ENCODE data around the gene C10orf71. TPM values are rescaled to one million over a fixed set of nuclear protein-coding genes. Genes with fewer than 3 reads are reported as not detected.

C10orf71 gene
- total and polyA plus RNA-seq, 2 of the 8 experiments (the other 6 are each of a cell fraction or from before 2014, with no cell fraction given), result not detected

DNA sequence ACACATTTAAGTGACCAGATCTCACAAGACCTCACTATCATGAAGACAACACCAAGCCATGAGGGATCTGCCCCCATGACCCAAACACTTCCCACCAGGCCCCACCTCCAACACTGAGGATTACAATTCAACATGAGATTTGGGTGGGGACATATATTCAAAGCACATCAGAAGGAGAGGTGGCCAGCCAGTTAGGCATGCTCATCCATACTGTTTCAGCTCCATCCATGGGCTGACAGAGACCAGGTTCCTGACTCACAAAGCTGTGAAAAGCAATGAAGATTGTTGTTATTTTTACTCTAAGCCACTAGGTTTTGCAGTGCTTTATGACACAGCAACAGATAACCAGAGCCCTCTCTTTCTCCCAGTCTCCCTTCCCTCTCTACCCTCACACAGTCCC is 36.0 kb downstream of the C10orf71 start:
- Histone ChIP-seq H4K20me1 (replicated peaks in 1 of 2; ENCODE audit: control insufficient read depth in 1 of 2, insufficient read depth in 2 of 2, low read length in 2 of 2) (no peaks in the 10 kb centered on the region), H3K79me1 (ENCODE audit: low read depth, low read length) (no peaks in the 10 kb centered on the region), H3K27ac (ENCODE audit: low read depth, low read length) (no peak overlapping the region), H3K27me3 (replicated peaks in 1 of 4; ENCODE audit: control insufficient read depth in 3 of 4, extremely low read depth in 1 of 4, insufficient read depth in 3 of 4, low read length in 3 of 4) (no peaks in the 10 kb centered on the region), H2AFZ (ENCODE audit: low read length) (no peak overlapping the region), H3K23me2 (ENCODE audit: low read depth, low read length) (no peaks in the 10 kb centered on the region), H4K5ac (ENCODE audit: insufficient read length, low read depth, low read length) (no peak overlapping the region), H2BK5ac (ENCODE audit: low read depth, low read length) (no peak overlapping the region), H3K56ac (replicated peaks; ENCODE audit: insufficient read length, low read depth, low read length) (no peak overlapping the region), H2BK120ac (replicated peaks; ENCODE audit: low read depth, low read length) (no peak overlapping the region), H3K4me1 (replicated peaks in 1 of 4; ENCODE audit: control insufficient read depth in 3 of 4, insufficient read depth in 4 of 4, low read length in 3 of 4) (no peaks in the 10 kb centered on the region; a peak in 1 of 7 replicates), H3K36me3 (ENCODE audit: control insufficient read depth in 2 of 4, insufficient read depth in 4 of 4, low read length in 3 of 4) (no peaks in the 10 kb centered on the region), H3K4me3 (ENCODE audit: extremely low read depth in 1 of 4, insufficient read depth in 2 of 4, low read depth in 3 of 4, low read length in 4 of 4) (no peak overlapping the region), H3K4ac (replicated peaks; ENCODE audit: insufficient read length, low read depth, low read length) (no peak overlapping the region), H3K23ac (ENCODE audit: insufficient read length) (no peak overlapping the region), H2BK12ac (ENCODE audit: low read depth, low read length) (no peak overlapping the region), H3K14ac (ENCODE audit: insufficient read length) (no peak overlapping the region), H2AK5ac (ENCODE audit: low read depth, low read length) (no peak overlapping the region), H4K8ac (ENCODE audit: extremely low read depth, insufficient read depth, low read length) (no peak overlapping the region), H2BK20ac (ENCODE audit: low read length) (no peak overlapping the region), H3K4me2 (ENCODE audit: insufficient read depth in 1 of 2, low read depth in 2 of 2, low read length in 2 of 2) (no peak overlapping the region), H3K9me3 (ENCODE audit: insufficient read depth in 2 of 2, low read depth in 1 of 2, low read length in 1 of 2) (no peaks in the 10 kb centered on the region), H4K91ac (replicated peaks; ENCODE audit: insufficient read length, low read length) (no peak overlapping the region), H3K79me2 (ENCODE audit: control insufficient read depth in 1 of 2, insufficient read depth in 2 of 2, low read length in 2 of 2) (no peaks in the 10 kb centered on the region), H3K18ac (ENCODE audit: extremely low read depth, low read length) (no peak overlapping the region), H3K9ac (replicated peaks in 1 of 4; ENCODE audit: extremely low read depth in 1 of 4, low read depth in 3 of 4, low read length in 3 of 4) (no peak overlapping the region), H2BK15ac (ENCODE audit: low read length) (no peak overlapping the region)
- DNase-seq (ENCODE audit: low read depth in 1 of 2, low spot score in 2 of 2), result no peak
- no peak for FAIRE-seq
- POLR2A ChIA-PET (ENCODE audit: partially characterized antibody), result no interaction called here
- CTCF ChIA-PET (ENCODE audit: partially characterized antibody), result no interaction called here
- TF ChIP-seq KDM1A (IDR thresholded peaks at IDR 0.05; ENCODE audit: borderline replicate concordance, low read length), result no peak
